GM18873 (cell line): ENCODE results near the gene PEPD.
"Not testable (repeated sequence)": the region's sequence is repeated elsewhere in the genome, so short reads cannot be mapped to it uniquely, and the experiment has no call there.

ENCODE experiments used
- ATAC-seq: cut with Tn5 transposase; IDR thresholded peaks from one replicate; pipeline ENCODE4 v1.9.1; 2021; ENCODE audit warnings: mild to moderate bottlenecking, moderate library complexity, moderate number of reproducible peaks; ENCODE audit not compliant: unreplicated experiment, low FRiP score

Gene PEPD

GRCh38 chr19:33521480-33522370, at the start of gene PEPD:
PEPD (minus strand) TSS chr19:33521791; CDS start chr19:33521760, 31 bp downstream.
- ATAC-seq, result peak; percentile 72

GRCh38 chr19:33569821-33570220, 48.2 kb upstream of the PEPD start:
- no peak for ATAC-seq

GRCh38 chr19:33568706-33569105, 47.1 kb upstream of the PEPD start:
- no peak for ATAC-seq

- ATAC-seq, result no peak
Measured at GRCh38 chr19:33564836-33565338, 43.3 kb upstream of the PEPD start.

GRCh38 chr19:33562636-33563035, 41.0 kb upstream of the PEPD start:
- no peak for ATAC-seq

GRCh38 chr19:33561666-33562065, 40.1 kb upstream of the PEPD start:
- not testable (repeated sequence) for ATAC-seq

GRCh38 chr19:33561261-33561660, 39.7 kb upstream of the PEPD start:
- no peak for ATAC-seq

- no peak for ATAC-seq
Measured at GRCh38 chr19:33559996-33560395, 38.4 kb upstream of the PEPD start.

- no peak for ATAC-seq
Measured at GRCh38 chr19:33558856-33559255, 37.3 kb upstream of the PEPD start.

GRCh38 chr19:33558151-33558550, 36.6 kb upstream of the PEPD start:
- no peak for ATAC-seq

- ATAC-seq, result no peak
Measured at GRCh38 chr19:33557720-33558119, 36.1 kb upstream of the PEPD start.

- no peak for ATAC-seq
Measured at GRCh38 chr19:33557196-33557595, 35.6 kb upstream of the PEPD start.

GRCh38 chr19:33556261-33556660, 34.7 kb upstream of the PEPD start:
- no peak for ATAC-seq

GRCh38 chr19:33555726-33556125, 34.1 kb upstream of the PEPD start:
- ATAC-seq, result not testable (repeated sequence)

GRCh38 chr19:33554821-33555220, 33.2 kb upstream of the PEPD start:
- ATAC-seq, result no peak

GRCh38 chr19:33554391-33554790, 32.8 kb upstream of the PEPD start:
- ATAC-seq, result no peak

- ATAC-seq, result no peak
Measured at GRCh38 chr19:33553530-33554310, 32.1 kb upstream of the PEPD start.

- no peak for ATAC-seq
Measured at GRCh38 chr19:33552928-33553279, 31.3 kb upstream of the PEPD start.

GRCh38 chr19:33552191-33552927, 30.8 kb upstream of the PEPD start:
- ATAC-seq, result no peak

GRCh38 chr19:33551676-33552075, 30.1 kb upstream of the PEPD start:
- no peak for ATAC-seq

- ATAC-seq, result no peak
Measured at GRCh38 chr19:33550768-33551167, 29.2 kb upstream of the PEPD start.
